ENCODE results near the gene RBM39.

Gene RBM39

DNA sequence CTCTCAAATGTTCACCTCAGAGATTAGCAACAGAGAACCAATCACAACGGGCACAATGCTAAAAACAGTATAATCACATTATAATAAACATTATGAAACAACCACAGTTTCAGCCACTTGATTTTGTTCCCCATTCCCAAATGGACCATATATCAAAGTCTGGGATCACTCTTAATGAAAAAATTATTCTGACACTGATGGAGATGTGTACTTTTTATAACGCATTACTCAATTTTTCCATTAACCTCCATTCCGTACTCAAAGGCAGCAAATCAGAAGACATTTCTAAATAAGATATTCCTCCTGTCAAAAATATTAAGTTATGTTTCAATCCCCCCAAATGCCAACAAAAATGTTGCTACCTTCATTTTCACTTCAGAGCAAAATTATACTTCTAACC, 80.2 kb downstream of the RBM39 start:
- intact Hi-C loops (cut with DNase I): loop anchor here (5.0 to 10.0 kb wide), 2 partner anchors 47 to 80 kb away; partner anchors contain the start of genes RBM39 and SPAG4

DNA sequence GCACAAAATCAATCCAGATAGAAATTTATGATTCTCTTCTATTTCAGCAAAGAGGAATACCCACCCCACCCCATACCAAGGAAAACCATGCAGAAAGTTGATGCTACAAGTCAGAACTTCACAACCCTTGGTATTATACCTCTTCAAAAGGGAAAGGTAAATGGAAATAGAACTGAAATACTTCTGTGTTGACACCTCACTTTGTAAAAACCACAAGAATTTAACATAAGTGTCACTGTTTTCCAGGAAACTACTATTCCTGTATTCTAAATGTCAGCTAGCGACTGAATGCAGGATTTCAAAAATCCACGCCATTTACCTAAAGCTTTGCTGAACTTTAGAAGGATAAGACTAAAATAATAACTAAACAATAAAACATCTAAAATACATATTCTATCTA, 81.0 kb downstream of the RBM39 start:
- intact Hi-C loops (cut with DNase I): loop anchor here (5.0 to 10.0 kb wide), 2 partner anchors 46 to 81 kb away; partner anchors contain the start of genes RBM39 and SPAG4
- no peak for DNase-seq

More for the DNA sequence above, 80.2 kb downstream of the RBM39 start:
- no peak for DNase-seq

GRCh38 chr20:35660122-35660937, 81.7 kb downstream of the RBM39 start:
- no peak for DNase-seq
- intact Hi-C loops (cut with DNase I): loop anchor here (5.0 to 10.0 kb wide), 2 partner anchors 46 to 82 kb away; partner anchors contain the start of genes RBM39 and SPAG4

DNA sequence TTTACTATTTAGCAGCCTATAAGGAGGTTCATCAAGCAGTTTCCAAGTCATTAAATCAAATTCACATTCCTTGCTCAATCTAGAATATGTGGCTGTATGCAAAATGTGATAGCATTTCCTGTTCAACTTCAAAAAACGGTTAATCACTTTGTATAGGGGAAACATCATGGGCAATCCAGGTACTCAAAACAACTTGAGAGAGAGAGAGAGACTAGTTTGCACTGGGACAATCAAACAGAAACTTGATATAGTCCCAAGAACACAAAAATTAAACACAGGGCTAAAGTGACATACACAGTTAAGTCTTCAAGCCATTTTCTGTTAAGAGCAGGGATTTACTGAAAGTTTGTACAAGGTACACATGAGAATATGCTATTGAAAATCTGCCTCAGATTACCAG, 84.8 kb downstream of the RBM39 start:
- intact Hi-C loops (cut with DNase I): no loop called here
- no peak for DNase-seq

GRCh38 chr20:35654415-35654814, 87.6 kb downstream of the RBM39 start:
- DNase-seq: no peak
- intact Hi-C loops (cut with DNase I): no loop called here

DNA sequence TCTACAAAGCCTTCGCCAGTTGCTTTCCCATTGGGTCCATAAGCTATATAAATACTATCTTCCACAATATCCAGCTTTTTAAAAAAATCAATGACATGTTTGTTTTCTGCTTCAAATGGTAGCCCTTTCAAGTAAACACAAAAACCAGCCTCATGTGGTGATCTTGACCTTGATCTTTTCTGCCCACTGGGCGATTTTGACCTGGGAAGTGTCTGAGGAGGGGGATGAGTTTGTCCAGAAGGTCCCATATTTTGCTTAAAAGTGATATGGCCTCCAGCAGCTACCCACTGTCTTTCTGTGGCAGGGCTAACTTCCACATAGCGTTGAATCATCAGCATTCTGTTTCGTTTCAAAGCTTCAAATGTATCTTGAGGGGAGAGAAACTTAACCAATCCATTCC, 88.2 kb downstream of the RBM39 start:
- DNase-seq: no peak
- intact Hi-C loops (cut with DNase I): no loop called here

Measured in head of caudate nucleus (tissue), 42 donors.